ENCODE data around the gene CACNA1E. TPM values are rescaled to one million over a fixed set of nuclear protein-coding genes. Genes with fewer than 3 reads are reported as not detected.

Gene CACNA1E
- total and polyA plus RNA-seq, 10 donors, result 0.02 to 6.1 (median 1.2) TPM

GRCh38 chr1:181476581-181476980 is 6.7 kb upstream of the CACNA1E start:
- Histone ChIP-seq H3K27me3 (replicated peaks in 1 of 7) (peaks cover 0 to 50% (median 0%) of the 10 kb centered on the region in 7 donors), H3K4me3 (no peak overlapping the region), H3K9me3 (no peaks in the 10 kb centered on the region), H3K27ac (no peak overlapping the region), H3K36me3 (no peaks in the 10 kb centered on the region), H3K4me1 (peaks cover 0 to 1% (median 0%) of the 10 kb centered on the region in 6 donors)
- intact Hi-C loops (cut with DNase I; ENCODE audit: low total_unique reads), result loop anchor here (10.0 kb wide), 2 partner anchors 198 to 578 kb away; no protein-coding TSS in a partner anchor
- DNase-seq, result no peak
- WGBS, 5 donors, result 54 to 76% (median 56%) methylated on average over 7 to 8 of the region's 8 CpGs
- no peak for TF ChIP-seq POLR2A (IDR thresholded peaks at IDR 0.05)
- no peak for TF ChIP-seq POLR2AphosphoS5 (IDR thresholded peaks at IDR 0.05)
- no peak for TF ChIP-seq CTCF (IDR thresholded peaks at IDR 0.05 in 8 of 11, conservative IDR thresholded peaks at IDR 0.05 in 3 of 11)

GRCh38 chr1:181478306-181478705 is 5.0 kb upstream of the CACNA1E start:
- WGBS, 5 donors, result 67 to 87% (median 79%) methylated on average over 2 of the region's 2 CpGs
- Histone ChIP-seq H3K36me3 (no peaks in the 10 kb centered on the region), H3K9me3 (no peaks in the 10 kb centered on the region), H3K27me3 (replicated peaks in 1 of 7) (peaks cover 0 to 68% (median 15%) of the 10 kb centered on the region in 7 donors), H3K27ac (no peak overlapping the region), H3K4me3 (no peak overlapping the region), H3K4me1 (peaks cover 0 to 18% (median 12%) of the 10 kb centered on the region in 6 donors)
- DNase-seq, result no peak
- TF ChIP-seq POLR2AphosphoS5 (IDR thresholded peaks at IDR 0.05) (no peak), POLR2A (IDR thresholded peaks at IDR 0.05) (no peak), CTCF (IDR thresholded peaks at IDR 0.05 in 8 of 11, conservative IDR thresholded peaks at IDR 0.05 in 3 of 11) (no peak)
- intact Hi-C loops (cut with DNase I; ENCODE audit: low total_unique reads), result loop anchor here (10.0 kb wide), 2 partner anchors 196 to 576 kb away; no protein-coding TSS in a partner anchor

- Histone ChIP-seq H3K27me3 (replicated peaks in 1 of 7) (peaks cover 0 to 77% (median 24%) of the 10 kb centered on the region in 7 donors), H3K4me1 (peaks cover 0 to 28% (median 17%) of the 10 kb centered on the region in 6 donors), H3K36me3 (no peaks in the 10 kb centered on the region), H3K27ac (no peak overlapping the region), H3K9me3 (no peaks in the 10 kb centered on the region), H3K4me3 (no peak overlapping the region)
- peak; percentile 78 for DNase-seq
- WGBS, 5 donors, result 29 to 32% (median 32%) methylated on average over 3 of the region's 3 CpGs
- TF ChIP-seq POLR2A (IDR thresholded peaks at IDR 0.05) (no peak), CTCF (IDR thresholded peaks at IDR 0.05 in 8 of 11, conservative IDR thresholded peaks at IDR 0.05 in 3 of 11) (peak; percentile 46 to 88 (median 73))
- intact Hi-C loops (cut with DNase I; ENCODE audit: low total_unique reads), result loop anchor here (10.0 kb wide), 2 partner anchors 196 to 576 kb away; no protein-coding TSS in a partner anchor
These were observed 4.1 kb upstream of the CACNA1E start for GRCh38 chr1:181479137-181479745.

GRCh38 chr1:181482001-181482430 is 1.3 kb upstream of the CACNA1E start:
- Histone ChIP-seq H3K4me3 (peak overlapping the region in 7 of 8 donors; percentile 22 to 63 (median 29)), H3K27ac (peak overlapping the region in 3 of 8 donors; percentile 7 to 72 (median 66)), H3K9me3 (no peaks in the 10 kb centered on the region), H3K4me1 (peaks cover 0 to 43% (median 19%) of the 10 kb centered on the region in 6 donors), H3K36me3 (no peaks in the 10 kb centered on the region), H3K27me3 (replicated peaks in 1 of 7) (peaks cover 0 to 86% (median 50%) of the 10 kb centered on the region in 7 donors)
- peak; percentile 84 for DNase-seq
- no peak for TF ChIP-seq CTCF (IDR thresholded peaks at IDR 0.05 in 8 of 11, conservative IDR thresholded peaks at IDR 0.05 in 3 of 11)
- TF ChIP-seq POLR2AphosphoS5 (IDR thresholded peaks at IDR 0.05), result no peak
- TF ChIP-seq POLR2A (IDR thresholded peaks at IDR 0.05), result no peak
- 16 to 28% (median 20%) methylated on average over 13 to 36 of the region's 36 CpGs for WGBS, 5 donors
- intact Hi-C loops (cut with DNase I; ENCODE audit: low total_unique reads), result loop anchor here (10.0 kb wide), 1 partner anchor 593 kb away; no protein-coding TSS in a partner anchor

All from spleen (tissue), 11 donors.